Endothelial cell of umbilical vein (primary cell): Measurements from ENCODE around the gene USP25.

ENCODE experiments used
- POLR2AphosphoS5 ChIP-seq: IDR thresholded peaks from 2 replicates; pipeline ENCODE4 v1.6.1; 2012; ENCODE audit warnings: low read depth, mild to moderate bottlenecking, control low read depth, low read length, moderate library complexity; ENCODE audit not compliant: insufficient read depth
- TF ChIP-seq, protein P1 (sequence below), 2 donors: IDR thresholded peaks; 1 replicate in 1 of 2; 2 replicates in 1 of 2; pipeline ENCODE4 v1.5.1; 2011; ENCODE audit warnings: low read length in 2 of 2, mild to moderate bottlenecking in 2 of 2, moderate library complexity in 2 of 2, control low read depth in 1 of 2, inconsistent platforms in 1 of 2, low read depth in 1 of 2; ENCODE audit not compliant: insufficient read depth in 1 of 2; ENCODE audit errors: extremely low read depth in 1 of 2
- TF ChIP-seq, protein P2 (sequence below): IDR thresholded peaks from 2 replicates; pipeline ENCODE4 v1.6.1; 2011; ENCODE audit not compliant: insufficient read depth, insufficient read length

DNA sequence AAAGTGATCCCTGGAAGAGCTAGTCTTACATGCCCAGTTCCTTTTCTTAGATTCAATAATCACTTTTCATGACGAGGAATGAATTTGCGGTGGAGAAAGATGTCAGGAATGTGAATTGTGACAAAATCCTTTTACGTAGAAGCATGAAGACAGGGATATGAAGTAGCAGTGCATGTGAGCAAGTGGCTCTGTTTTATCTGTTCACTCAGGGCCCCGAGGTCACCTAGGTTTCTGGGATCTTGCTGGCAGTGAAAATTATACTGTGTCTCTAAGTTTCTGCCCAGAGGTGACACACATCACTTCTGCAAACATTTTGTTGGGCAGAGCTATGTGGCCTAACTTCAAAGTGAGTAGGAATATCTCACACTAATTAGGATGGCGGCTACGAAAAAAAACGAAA is 79.3 kb downstream of the USP25 start:
- TF ChIP-seq, protein P1, sequence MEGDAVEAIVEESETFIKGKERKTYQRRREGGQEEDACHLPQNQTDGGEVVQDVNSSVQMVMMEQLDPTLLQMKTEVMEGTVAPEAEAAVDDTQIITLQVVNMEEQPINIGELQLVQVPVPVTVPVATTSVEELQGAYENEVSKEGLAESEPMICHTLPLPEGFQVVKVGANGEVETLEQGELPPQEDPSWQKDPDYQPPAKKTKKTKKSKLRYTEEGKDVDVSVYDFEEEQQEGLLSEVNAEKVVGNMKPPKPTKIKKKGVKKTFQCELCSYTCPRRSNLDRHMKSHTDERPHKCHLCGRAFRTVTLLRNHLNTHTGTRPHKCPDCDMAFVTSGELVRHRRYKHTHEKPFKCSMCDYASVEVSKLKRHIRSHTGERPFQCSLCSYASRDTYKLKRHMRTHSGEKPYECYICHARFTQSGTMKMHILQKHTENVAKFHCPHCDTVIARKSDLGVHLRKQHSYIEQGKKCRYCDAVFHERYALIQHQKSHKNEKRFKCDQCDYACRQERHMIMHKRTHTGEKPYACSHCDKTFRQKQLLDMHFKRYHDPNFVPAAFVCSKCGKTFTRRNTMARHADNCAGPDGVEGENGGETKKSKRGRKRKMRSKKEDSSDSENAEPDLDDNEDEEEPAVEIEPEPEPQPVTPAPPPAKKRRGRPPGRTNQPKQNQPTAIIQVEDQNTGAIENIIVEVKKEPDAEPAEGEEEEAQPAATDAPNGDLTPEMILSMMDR (IDR thresholded peaks at IDR 0.05; ENCODE audit: extremely low read depth in 1 of 2, insufficient read depth in 1 of 2, low read depth in 1 of 2, low read length in 2 of 2): no peak
- TF ChIP-seq, protein P2, sequence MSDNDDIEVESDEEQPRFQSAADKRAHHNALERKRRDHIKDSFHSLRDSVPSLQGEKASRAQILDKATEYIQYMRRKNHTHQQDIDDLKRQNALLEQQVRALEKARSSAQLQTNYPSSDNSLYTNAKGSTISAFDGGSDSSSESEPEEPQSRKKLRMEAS: no peak
- TF ChIP-seq POLR2AphosphoS5: no peak
